Endothelial cell of umbilical vein (primary cell): ENCODE results near the gene OXCT2. TPM values are rescaled to one million over a fixed set of nuclear protein-coding genes. Genes with fewer than 3 reads are reported as not detected.

Experiments used
- BruUV-seq: library from RNA; stranded (reverse); fragments of 400-500 nt; replicated peaks from 2 replicates; lab custom pipeline; 2021; lab: Mats Ljungman, UMichigan
- CTCF ChIA-PET: fragments of 300-600, 350-600 bp; sonication (Branson Sonifier 250); formaldehyde crosslinking; loops from one replicate; lab custom pipeline; 2021; ENCODE audit warnings: antibody characterized with exemption, inconsistent platforms; lab: Charles Lee
- POLR2A ChIA-PET: fragments of 300-600, 350-600 bp; sonication (Branson Sonifier 250); formaldehyde crosslinking; loops from one replicate; lab custom pipeline; 2021; ENCODE audit warnings: antibody characterized with exemption, inconsistent platforms; lab: Charles Lee
- DNase-seq: peaks from one replicate; pipeline ENCODE4 v3.0.0-alpha.2; 2011; ENCODE audit warnings: low read depth, low spot score
- FAIRE-seq: peaks from 2 replicates; lab custom pipeline; 2011; peaks lifted over from hg19 to GRCh38; lab: Jason Lieb, UNC
- H2AFZ ChIP-seq: 2 replicates; pipeline ENCODE4 v1.6.0; 2012; ENCODE audit warnings: low read depth, low read length, control low read depth, inconsistent platforms
- H3K27ac ChIP-seq: 2 replicates; pipeline ENCODE4 v1.5.1; 2011; ENCODE audit warnings: low read depth, mild to moderate bottlenecking, control low read depth, low read length, moderate library complexity; ENCODE audit not compliant: insufficient read depth
- H3K27me3 ChIP-seq, 2 experiments: 2 replicates each; pipeline versions ENCODE4 v1.6.0 to v1.6.1; 2011; ENCODE audit warnings: low read length in 2 of 2, mixed read lengths in 1 of 2; ENCODE audit not compliant: control insufficient read depth in 2 of 2, insufficient read depth in 2 of 2
- H3K36me3 ChIP-seq, 2 experiments: 2 replicates in 1 of 2; 3 replicates in 1 of 2; pipeline ENCODE4 v1.5.1; 2011; ENCODE audit warnings: low read length in 2 of 2, mild to moderate bottlenecking in 1 of 2, moderate library complexity in 1 of 2; ENCODE audit not compliant: control insufficient read depth in 2 of 2, insufficient read depth in 2 of 2; ENCODE audit errors: extremely low read depth in 1 of 2
- H3K4me1 ChIP-seq: 3 replicates; pipeline ENCODE4 v1.5.1; 2011; ENCODE audit warnings: mild to moderate bottlenecking, low read length; ENCODE audit not compliant: control insufficient read depth, insufficient read depth; ENCODE audit errors: extremely low read depth
- H3K4me2 ChIP-seq: 2 replicates; pipeline ENCODE4 v1.6.1; 2011; ENCODE audit warnings: low read length, control low read depth, mixed read lengths; ENCODE audit not compliant: insufficient read depth
- H3K4me3 ChIP-seq, 3 experiments: fragments of 200-600 bp in 1 of 3; sonication (generic), shearing (Covaris generic) in 1 of 3; replicated peaks in 1 of 3; 2 replicates each; pipeline ENCODE4 v1.5.1; 2011 to 2016; ENCODE audit warnings: control low read depth in 3 of 3, low read length in 3 of 3, mild to moderate bottlenecking in 2 of 3, inconsistent platforms in 1 of 3, low read depth in 1 of 3, moderate library complexity in 1 of 3; ENCODE audit not compliant: insufficient read depth in 1 of 3
- H3K79me2 ChIP-seq: 2 replicates; pipeline ENCODE4 v1.6.0; 2012; ENCODE audit warnings: low read length, inconsistent platforms; ENCODE audit not compliant: control insufficient read depth, insufficient read depth
- H3K9ac ChIP-seq: replicated peaks from 2 replicates; pipeline ENCODE3; 2011; ENCODE audit warnings: low read length, control low read depth; ENCODE audit not compliant: insufficient read depth; ENCODE audit errors: extremely low read depth
- H3K9me1 ChIP-seq: replicated peaks from 3 replicates; pipeline ENCODE4 v1.6.0; 2011; ENCODE audit warnings: mild to moderate bottlenecking, low read length; ENCODE audit not compliant: control insufficient read depth, insufficient read depth; ENCODE audit errors: extremely low read depth
- H3K9me3 ChIP-seq: replicated peaks from 2 replicates; pipeline ENCODE4 v1.5.1; 2012; ENCODE audit warnings: low read length, inconsistent platforms; ENCODE audit not compliant: control insufficient read depth, insufficient read depth
- H4K20me1 ChIP-seq: replicated peaks from 2 replicates; pipeline ENCODE3; 2011; ENCODE audit warnings: mild to moderate bottlenecking, low read length; ENCODE audit not compliant: control insufficient read depth, insufficient read depth; ENCODE audit errors: extremely low read depth
- CTCF ChIP-seq, 2 donors: IDR thresholded peaks; 1 replicate in 1 of 2; 2 replicates in 1 of 2; pipeline ENCODE4 v1.5.1; 2011; ENCODE audit warnings: low read length in 2 of 2, mild to moderate bottlenecking in 2 of 2, moderate library complexity in 2 of 2, control low read depth in 1 of 2, inconsistent platforms in 1 of 2, low read depth in 1 of 2; ENCODE audit not compliant: insufficient read depth in 1 of 2; ENCODE audit errors: extremely low read depth in 1 of 2
- EZH2 ChIP-seq: IDR thresholded peaks from 2 replicates; pipeline ENCODE4 v1.6.1; 2012; ENCODE audit warnings: borderline replicate concordance, low read depth, mild to moderate bottlenecking, moderate library complexity, low read length, inconsistent platforms; ENCODE audit not compliant: severe bottlenecking
- FOS ChIP-seq: IDR thresholded peaks from 2 replicates; pipeline ENCODE4 v1.6.1; 2011; ENCODE audit warnings: mild to moderate bottlenecking, low read length, moderate library complexity, borderline replicate concordance; ENCODE audit not compliant: insufficient read depth
- GATA2 ChIP-seq: IDR thresholded peaks from 2 replicates; pipeline ENCODE4 v1.7.0; 2011; ENCODE audit warnings: low read depth, mild to moderate bottlenecking, moderate library complexity, mixed read lengths, low read length; ENCODE audit not compliant: insufficient read length, insufficient read depth
- JUN ChIP-seq: IDR thresholded peaks from 2 replicates; pipeline ENCODE4 v1.6.1; 2011; ENCODE audit warnings: borderline replicate concordance, low read depth; ENCODE audit not compliant: insufficient read length, insufficient read depth
- MYC ChIP-seq: IDR thresholded peaks from one replicate; pipeline ENCODE4 v1.6.1; 2011; ENCODE audit warnings: mild to moderate bottlenecking, low read depth, low read length
- POLR2A ChIP-seq: IDR thresholded peaks from 2 replicates; pipeline ENCODE4 v1.6.1; 2012; ENCODE audit warnings: low read depth, mild to moderate bottlenecking, control low read depth, low read length
- POLR2AphosphoS5 ChIP-seq: IDR thresholded peaks from 2 replicates; pipeline ENCODE4 v1.6.1; 2012; ENCODE audit warnings: low read depth, mild to moderate bottlenecking, control low read depth, low read length, moderate library complexity; ENCODE audit not compliant: insufficient read depth
- dilution Hi-C: fragments of 300-500 bp; cut with MboI; formaldehyde crosslinking; loops from one replicate; pipeline ENCODE4 v1.15.0; 2019; ENCODE audit warnings: low sequenced_read_pairs; ENCODE audit not compliant: extremely low pct_ligation_motif_present
- intact Hi-C: fragments of 100-400 bp; cut with micrococcal nuclease; formaldehyde crosslinking; loops from one replicate; pipeline ENCODE4 v1.10.0; 2022
- polyA plus RNA-seq, 4 experiments: library from polyadenylated mRNA; depleted of rRNA in 3 of 4; stranded (reverse) in 3 of 4; unstranded in 1 of 4; fragments of >200 nt; gene quantifications; 2 replicates each; pipeline versions ENCODE4 v1.2.1 to v1.2.3, GENCODE V29; 2011 to 2012; ENCODE audit warnings: missing spikeins in 1 of 4
- total RNA-seq: library from RNA; stranded (reverse); gene quantifications from 2 replicates; pipeline ENCODE4 v1.2.3, GENCODE V29; 2021
- TF ChIP-seq, protein P1 (sequence below): IDR thresholded peaks from 2 replicates; pipeline ENCODE4 v1.6.1; 2011; ENCODE audit not compliant: insufficient read depth, insufficient read length

The OXCT2 gene
- total and polyA plus RNA-seq, 2 donors (not counting 3 experiments of a cell fraction or from before 2014, with no cell fraction given): 0.60 to 0.84 TPM

DNA sequence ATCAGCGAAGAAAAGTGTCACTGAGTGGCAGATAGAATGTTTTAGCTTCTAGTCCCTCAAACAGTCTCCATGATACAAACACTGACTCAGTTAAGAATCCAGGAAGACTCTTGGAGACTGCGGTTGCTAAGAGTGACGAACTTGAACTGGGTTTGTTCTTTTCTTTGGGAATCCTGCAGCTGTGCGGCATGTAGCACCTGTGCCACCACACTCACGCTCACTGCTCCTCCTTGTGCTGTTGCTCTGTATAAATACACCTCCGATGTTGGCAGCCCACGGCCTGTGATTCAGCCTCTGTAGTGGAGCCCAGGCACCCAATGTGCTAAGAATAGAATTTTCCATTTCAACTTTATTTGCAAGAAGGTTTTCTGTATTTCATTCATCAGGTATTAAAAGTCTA lies 38.0 kb downstream of the OXCT2 start:
- no TSS peak for BruUV-seq
- FAIRE-seq (no peak), DNase-seq (no peak)
- intact Hi-C loops: no loop called here
- no peaks in the 10 kb centered on the region for H3K36me3 ChIP-seq
- POLR2A ChIA-PET: no interaction called here
- no peak for TF ChIP-seq JUN
- no peak for TF ChIP-seq GATA2
- H3K9ac ChIP-seq: no peak overlapping the region
- dilution Hi-C loops: no loop called here
- H3K9me1 ChIP-seq: no peaks in the 10 kb centered on the region
- H2AFZ ChIP-seq: no peak overlapping the region
- H3K9me3 ChIP-seq: no peaks in the 10 kb centered on the region
- H3K4me1 ChIP-seq: no peaks in the 10 kb centered on the region
- no peak overlapping the region for H3K27ac ChIP-seq
- H4K20me1 ChIP-seq: no peaks in the 10 kb centered on the region
- H3K4me2 ChIP-seq: no peak overlapping the region
- H3K4me3 ChIP-seq: no peak overlapping the region
- H3K27me3 ChIP-seq: peaks cover 38 to 48% of the 10 kb centered on the region in 2 experiments
- CTCF ChIA-PET: interaction anchor here (1.6 kb wide), 1 partner anchor 127 kb away, joined by 4 read pairs; no protein-coding TSS in a partner anchor
- H3K79me2 ChIP-seq: no peaks in the 10 kb centered on the region

- ChIA-PET CTCF (interaction anchor here (4.6 kb wide), 1 partner anchor 127 kb away, joined by 14 read pairs; no protein-coding TSS in a partner anchor), POLR2A (no interaction called here)
- Histone ChIP-seq H3K4me3 (no peak overlapping the region), H3K9me3 (no peaks in the 10 kb centered on the region), H3K27me3 (peaks cover 42 to 53% of the 10 kb centered on the region in 2 experiments), H3K9me1 (no peaks in the 10 kb centered on the region), H3K79me2 (no peaks in the 10 kb centered on the region), H3K4me1 (no peaks in the 10 kb centered on the region), H3K27ac (no peak overlapping the region), H3K4me2 (no peak overlapping the region), H2AFZ (no peak overlapping the region), H4K20me1 (no peaks in the 10 kb centered on the region), H3K9ac (no peak overlapping the region), H3K36me3 (no peaks in the 10 kb centered on the region)
- DNase-seq (no peak), FAIRE-seq (no peak)
- no TSS peak for BruUV-seq
- intact Hi-C loops: no loop called here
- TF ChIP-seq EZH2 (no peak), POLR2AphosphoS5 (no peak), POLR2A (no peak), CTCF (IDR thresholded peaks at IDR 0.05; ENCODE audit: extremely low read depth in 1 of 2, insufficient read depth in 1 of 2, low read depth in 1 of 2, low read length in 2 of 2) (no peak), JUN (no peak), MYC (no peak), GATA2 (no peak), FOS (no peak)
- TF ChIP-seq, protein P1, sequence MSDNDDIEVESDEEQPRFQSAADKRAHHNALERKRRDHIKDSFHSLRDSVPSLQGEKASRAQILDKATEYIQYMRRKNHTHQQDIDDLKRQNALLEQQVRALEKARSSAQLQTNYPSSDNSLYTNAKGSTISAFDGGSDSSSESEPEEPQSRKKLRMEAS: no peak
- dilution Hi-C loops: no loop called here
These were observed 38.4 kb downstream of the OXCT2 start for GRCh38 chr1:39732730-39733129.
